K562 (cell line): ENCODE data around the gene SYNPO. TPM values are rescaled to one million over a fixed set of nuclear protein-coding genes. Genes with fewer than 3 reads are reported as not detected.

Experiments
- ATAC-seq: fragments of 200-7000 bp; cut with Tn5 transposase; 3 replicates; pipeline ENCODE4 v1.9.1; 2020; ENCODE audit warnings: moderate library complexity
- BruUV-seq: library from RNA; stranded (reverse); fragments of 400-500 nt; replicated peaks from 2 replicates; lab custom pipeline; 2021; lab: Mats Ljungman, UMichigan
- CTCF ChIA-PET: fragments of 300-600 bp; formaldehyde crosslinking; extraction: SDS; loops from one replicate; lab custom pipeline; 2021; ENCODE audit warnings: low intra/inter-chr PET ratio; lab: Yijun Ruan, JAX
- POLR2A ChIA-PET: fragments of 300-600, 350-650 bp; sonication (Branson Sonifier 250); formaldehyde crosslinking; extraction: SDS; loops from one replicate; lab custom pipeline; 2021; ENCODE audit warnings: antibody characterized with exemption, inconsistent platforms; lab: Yijun Ruan, JAX
- DNase-seq, 4 experiments: peaks; one replicate each; pipeline versions ENCODE4 v3.0.0 to v3.0.0-alpha.2; 2011 to 2018; ENCODE audit warnings: low spot score in 3 of 4, mixed read lengths in 3 of 4; ENCODE audit errors: extremely low read depth in 1 of 4
- FAIRE-seq: peaks from 2 replicates; lab custom pipeline; 2011; peaks lifted over from hg19 to GRCh38; lab: Jason Lieb, UNC
- H2AFZ ChIP-seq: 2 replicates; pipeline ENCODE4 v1.6.0; 2011; ENCODE audit warnings: low read depth, low read length, control low read depth, inconsistent platforms
- H3K27ac ChIP-seq: fragments of 200-600 bp; 3 replicates; pipeline ENCODE4 v1.8.0; 2011; ENCODE audit warnings: low read depth, mild to moderate bottlenecking, control low read depth, inconsistent platforms, low read length, moderate library complexity, mixed read lengths; ENCODE audit errors: extremely low read depth
- H3K27me3 ChIP-seq, 2 experiments: fragments of 300-600 bp in 1 of 2; 2 replicates in 1 of 2; 3 replicates in 1 of 2; pipeline versions ENCODE4 v1.6.0 to v1.8.0; 2011; ENCODE audit warnings: inconsistent platforms in 2 of 2, low read length in 2 of 2, mild to moderate bottlenecking in 1 of 2, mixed read lengths in 1 of 2, moderate library complexity in 1 of 2; ENCODE audit not compliant: control insufficient read depth in 2 of 2, insufficient read depth in 2 of 2
- H3K36me3 ChIP-seq: fragments of 300-600 bp; 3 replicates; pipeline ENCODE4 v1.8.0; 2011; ENCODE audit warnings: mild to moderate bottlenecking, low read length, inconsistent platforms; ENCODE audit not compliant: control insufficient read depth, insufficient read depth
- H3K4me1 ChIP-seq, 2 experiments: fragments of 200-600 bp in 1 of 2; replicated peaks in 1 of 2; 2 replicates in 1 of 2; 3 replicates in 1 of 2; pipeline versions ENCODE4 v1.5.1 to v1.8.0; 2011; ENCODE audit warnings: inconsistent platforms in 2 of 2, low read length in 2 of 2, mild to moderate bottlenecking in 1 of 2, mixed read lengths in 1 of 2, moderate library complexity in 1 of 2; ENCODE audit not compliant: control insufficient read depth in 2 of 2, insufficient read depth in 2 of 2
- H3K4me2 ChIP-seq: 2 replicates; pipeline ENCODE4 v1.6.1; 2011; ENCODE audit warnings: low read length, control low read depth, inconsistent platforms, mixed read lengths; ENCODE audit not compliant: insufficient read depth
- H3K4me3 ChIP-seq: fragments of 200-600 bp; sonication (generic), shearing (Covaris generic); 2 replicates; pipeline ENCODE4 v1.5.1; 2016; ENCODE audit warnings: control low read depth, inconsistent platforms
- H3K79me2 ChIP-seq: fragments of 200-600 bp; 3 replicates; pipeline ENCODE4 v1.8.0; 2011; ENCODE audit warnings: low read length, inconsistent platforms; ENCODE audit not compliant: control insufficient read depth, insufficient read depth
- H3K9ac ChIP-seq, 2 experiments: 2 replicates each; pipeline versions ENCODE4 v1.6.0 to v1.6.1; 2011; ENCODE audit warnings: low read depth in 2 of 2, low read length in 2 of 2, control low read depth in 1 of 2, inconsistent platforms in 1 of 2, mild to moderate bottlenecking in 1 of 2, mixed read lengths in 1 of 2; ENCODE audit not compliant: insufficient read depth in 1 of 2
- H3K9me1 ChIP-seq: one replicate; pipeline ENCODE4 v1.6.0; 2011; ENCODE audit warnings: inconsistent platforms, mild to moderate bottlenecking, low read length, moderate library complexity; ENCODE audit not compliant: control insufficient read depth, insufficient read depth
- H3K9me3 ChIP-seq: replicated peaks from 2 replicates; pipeline ENCODE4 v1.5.1; 2011; ENCODE audit warnings: low read depth, low read length, inconsistent platforms; ENCODE audit not compliant: control insufficient read depth, insufficient read depth
- H4K20me1 ChIP-seq: replicated peaks from 2 replicates; pipeline ENCODE4 v1.6.1; 2011; ENCODE audit warnings: low read length, inconsistent platforms, mixed read lengths; ENCODE audit not compliant: control insufficient read depth, insufficient read depth
- CBX1 ChIP-seq: sonication (generic); IDR thresholded peaks from 2 replicates; pipeline ENCODE4 v1.6.1; 2016; ENCODE audit warnings: antibody characterized with exemption, low read depth, mild to moderate bottlenecking
- CTBP1 ChIP-seq: fragments of 450-650 bp; IDR thresholded peaks from 2 replicates; pipeline ENCODE4 v1.6.1; 2016; ENCODE audit warnings: borderline replicate concordance
- FUS ChIP-seq: fragments of 200-400 bp; formaldehyde crosslinking; optimal IDR thresholded peaks from 2 replicates; pipeline ENCODE3; 2017; ENCODE audit warnings: low read depth, low read length
- HEY1 ChIP-seq: fragments of 250-450 bp; sonication (Bioruptor Pico); IDR thresholded peaks from 2 replicates; pipeline ENCODE4 v1.5.0; 2020; ENCODE audit warnings: mild to moderate bottlenecking, moderate library complexity, borderline replicate concordance
- NR2C1 ChIP-seq, 2 experiments: fragments of 450-650 bp; IDR thresholded peaks; 2 replicates each; pipeline ENCODE4 v1.6.1; 2017; ENCODE audit warnings: mild to moderate bottlenecking in 2 of 2, antibody characterized with exemption in 1 of 2, inconsistent platforms in 1 of 2, missing compliant biosample characterization in 1 of 2, missing genetic modification characterization in 1 of 2
- ZNF134 ChIP-seq: fragments of 250-450 bp; sonication (Bioruptor Pico); conservative IDR thresholded peaks from 2 replicates; pipeline ENCODE4 v1.4.0; 2020
- ZNF586 ChIP-seq: fragments of 450-650 bp; formaldehyde crosslinking; conservative IDR thresholded peaks from 2 replicates; pipeline ENCODE4 v1.4.0; 2020; ENCODE audit warnings: mild to moderate bottlenecking, moderate library complexity
- WGBS: fragments of 100-300 bp; shearing (Covaris generic); methylation state at CpG from one replicate; pipeline ENCODE4 v1.1.6; 2016; ENCODE audit warnings: low coverage, mixed read lengths; ENCODE audit not compliant: insufficient coverage; ENCODE audit errors: missing lambda C conversion rate; 5-methylcytosine and 5-hydroxymethylcytosine counted together
- in situ Hi-C: fragments of 300-500 bp; cut with MboI; formaldehyde crosslinking; loops from 4 replicates; pipeline ENCODE4 v1.15.0; 2018; ENCODE audit warnings: inconsistent platforms, mixed read lengths
- intact Hi-C: fragments of 100-400 bp; cut with micrococcal nuclease; formaldehyde crosslinking; loops from 2 replicates; pipeline ENCODE4 v1.14.2; 2022
- polyA plus RNA-seq, 8 experiments: library from polyadenylated mRNA; depleted of rRNA in 4 of 8; stranded (reverse) in 5 of 8; unstranded in 3 of 8; fragments of >200 nt; fragmentation: Nextera tagmentation in 2 of 8; fragmentation: Illumina TruSeq in 1 of 8; extraction: Ambion mirVana in 2 of 8; extraction: Trizol in 1 of 8; gene quantifications; 2 replicates each; pipeline versions ENCODE4 v1.2.1 to v1.2.3, GENCODE V29; 2011 to 2014; ENCODE audit warnings: inconsistent platforms in 1 of 8, missing spikeins in 1 of 8
- total RNA-seq, 7 experiments: library from RNA; depleted of rRNA in 6 of 7; stranded (reverse); fragments of >200 nt in 6 of 7; fragmentation: Illumina TruSeq in 2 of 7; extraction: Trizol in 2 of 7; gene quantifications; 2 replicates each; pipeline versions ENCODE4 v1.2.1 to v1.2.3, GENCODE V29; 2011 to 2021; ENCODE audit warnings: low replicate concordance in 1 of 7

The SYNPO gene
- total and polyA plus RNA-seq, 9 of the 15 experiments (the other 6 are each of a cell fraction or from before 2014, with no cell fraction given): 0.01 to 0.31 (median 0.03) TPM; not detected in 4

GRCh38 chr5:150665044-150665443, 24.6 kb downstream of the SYNPO start:
- Histone ChIP-seq H3K9me1 (no peaks in the 10 kb centered on the region), H4K20me1 (no peaks in the 10 kb centered on the region), H3K27ac (no peak overlapping the region), H3K4me3 (no peak overlapping the region), H3K9me3 (no peaks in the 10 kb centered on the region), H3K79me2 (no peaks in the 10 kb centered on the region), H3K4me2 (no peak overlapping the region), H3K36me3 (no peaks in the 10 kb centered on the region), H3K27me3 (peaks cover 38 to 48% of the 10 kb centered on the region in 2 experiments), H2AFZ (no peak overlapping the region), H3K4me1 (no peaks in the 10 kb centered on the region), H3K9ac (peak overlapping the region in 1 of 2 experiments; percentile 59; a peak in 1 of 4 replicates)
- intact Hi-C loops: no loop called here
- DNase-seq (no peak), FAIRE-seq (no peak), ATAC-seq (peak; percentile 47)
- ChIA-PET POLR2A (interaction anchor here (0.6 kb wide), 1 partner anchor 19 kb away, joined by 3 read pairs; no protein-coding TSS in a partner anchor), CTCF (no interaction called here)
- BruUV-seq: no TSS peak
- in situ Hi-C loops: no loop called here
- WGBS: 6% methylated on average over 12 of the region's 12 CpGs
- TF ChIP-seq ZNF134 (CRISPR knock-in tag) (peak; percentile 95), CTBP1 (0 out of 2 replicates have a peak, but pooled peaks have one; percentile 11), ZNF586 (no peak), HEY1 (CRISPR knock-in tag) (no peak)

DNA sequence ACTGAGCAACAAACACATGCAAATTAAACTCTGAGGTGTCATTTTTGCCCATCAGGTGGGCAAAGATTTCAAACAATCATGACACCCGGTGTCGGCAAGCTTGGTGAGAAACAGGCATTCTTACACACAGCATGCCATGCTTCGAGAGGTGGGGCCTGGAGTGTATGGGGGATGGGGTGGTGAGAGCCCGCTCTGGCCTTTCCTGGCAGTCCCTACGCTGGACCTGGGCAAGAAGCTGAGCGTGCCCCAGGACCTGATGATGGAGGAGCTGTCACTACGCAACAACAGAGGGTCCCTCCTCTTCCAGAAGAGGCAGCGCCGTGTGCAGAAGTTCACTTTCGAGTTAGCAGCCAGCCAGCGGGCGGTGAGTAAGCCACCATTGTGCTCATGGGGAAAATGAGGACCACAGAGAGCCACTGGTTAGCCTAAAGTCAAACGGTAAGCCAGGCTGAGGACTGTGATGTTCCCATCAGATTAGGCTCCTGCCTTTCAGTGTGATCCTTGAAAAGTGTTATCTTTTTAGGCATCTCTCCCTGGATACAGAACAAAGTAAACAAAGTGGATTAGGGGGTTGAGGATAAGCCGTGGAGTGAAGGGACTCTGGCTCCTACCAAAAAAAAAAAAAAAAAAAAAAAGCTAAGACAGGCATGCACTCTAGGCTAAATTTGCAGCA, 30.0 kb downstream of the SYNPO start:
- Histone ChIP-seq H3K4me2 (no peak overlapping the region), H3K27ac (no peak overlapping the region), H2AFZ (no peak overlapping the region), H3K79me2 (no peaks in the 10 kb centered on the region), H3K9ac (peak overlapping the region in 1 of 2 experiments; percentile 61; a peak in 1 of 4 replicates), H3K4me3 (no peak overlapping the region), H4K20me1 (no peaks in the 10 kb centered on the region), H3K9me3 (no peaks in the 10 kb centered on the region), H3K36me3 (no peaks in the 10 kb centered on the region), H3K27me3 (peaks cover 29 to 30% of the 10 kb centered on the region in 2 experiments), H3K9me1 (no peaks in the 10 kb centered on the region), H3K4me1 (peaks cover 0 to 13% of the 10 kb centered on the region in 2 experiments; a peak in 2 of 5 replicates)
- ChIA-PET POLR2A (interaction anchor here (0.7 kb wide), 1 partner anchor 21 kb away, joined by 3 read pairs; no protein-coding TSS in a partner anchor), CTCF (no interaction called here)
- WGBS: 6% methylated on average over 14 of the region's 14 CpGs
- FAIRE-seq (no peak), ATAC-seq (peak; percentile 39; the same call in 2 of the 3 replicates), DNase-seq (peak in 1 of 4 experiments; percentile 9)
- BruUV-seq: no TSS peak
- TF ChIP-seq NR2C1 (IDR thresholded peaks at IDR 0.05) (no peak), NR2C1 (tag; IDR thresholded peaks at IDR 0.05) (no peak), FUS (no peak), CBX1 (no peak)
- in situ Hi-C loops (no loop called here), intact Hi-C loops (no loop called here)
